Fibroblast of lung (primary cell): ENCODE results near the gene HSF5.

Experiments
- CTCF ChIP-seq, 2 donors: IDR thresholded peaks in 1 of 2; conservative IDR thresholded peaks in 1 of 2; 1 replicate in 1 of 2; 2 replicates in 1 of 2; pipeline ENCODE4 v1.5.1; 2011 to 2012; ENCODE audit warnings: low read length in 2 of 2, control low read depth in 1 of 2, inconsistent platforms in 1 of 2, low read depth in 1 of 2, mild to moderate bottlenecking in 1 of 2
- EZH2 ChIP-seq: IDR thresholded peaks from 2 replicates; pipeline ENCODE4 v1.5.1; 2012; ENCODE audit warnings: low read length, control low read depth, mild to moderate bottlenecking; ENCODE audit errors: missing control alignments

- TF ChIP-seq CTCF (conservative IDR thresholded peaks at IDR 0.05 in 1 of 2, IDR thresholded peaks at IDR 0.05 in 1 of 2; ENCODE audit: low read depth in 1 of 2, low read length in 2 of 2) (no peak), EZH2 (no peak)
Observed at GRCh38 chr17:58401287-58401686, 86.9 kb downstream of the HSF5 start.
